Body of pancreas (tissue), 4 donors: ENCODE results near the gene RASSF6. TPM values are rescaled to one million over a fixed set of nuclear protein-coding genes. Genes with fewer than 3 reads are reported as not detected.

Experiments used
- ATAC-seq: fragments of 150-250 bp; one replicate; pipeline ENCODE4 v1.9.1; 2016
- DNase-seq, 4 donors: peaks; one replicate each; pipeline ENCODE4 v3.0.0-alpha.2; 2019
- H3K27ac ChIP-seq, 4 donors: fragments of 200-600 bp; sonication (generic); 1 replicate in 3 of 4; 2 replicates in 1 of 4; pipeline versions ENCODE4 v1.5.1 to v1.6.1; 2016 to 2019; ENCODE audit warnings: mild to moderate bottlenecking in 1 of 4, mixed read lengths in 1 of 4, moderate library complexity in 1 of 4
- H3K27me3 ChIP-seq, 2 donors: fragments of 200-600 bp; sonication (generic); one replicate each; pipeline ENCODE4 v1.6.0; 2016; ENCODE audit warnings: mild to moderate bottlenecking in 1 of 2
- H3K36me3 ChIP-seq, 2 donors: fragments of 200-600 bp; sonication (generic); replicated peaks in 1 of 2; 2 replicates each; pipeline ENCODE4 v1.5.1; 2016; ENCODE audit warnings: low read depth in 2 of 2; ENCODE audit not compliant: insufficient read depth in 1 of 2
- H3K4me1 ChIP-seq: fragments of 200-600 bp; sonication (generic); one replicate; pipeline ENCODE4 v1.6.0; 2016
- H3K4me3 ChIP-seq, 2 donors: fragments of 200-600 bp; sonication (generic); 1 replicate in 1 of 2; 2 replicates in 1 of 2; pipeline ENCODE4 v1.5.1; 2016 to 2019
- H3K9me3 ChIP-seq, 3 donors: fragments of 200-600 bp; sonication (generic); 1 replicate in 2 of 3; 2 replicates in 1 of 3; pipeline ENCODE4 v1.5.1; 2016
- POLR2A ChIP-seq, 3 donors: fragments of 450-650 bp; IDR thresholded peaks; one replicate each; pipeline ENCODE4 v1.6.1; 2016; ENCODE audit warnings: antibody characterized with exemption in 3 of 3, mild to moderate bottlenecking in 2 of 3
- WGBS, 2 donors: methylation state at CpG; one replicate each; pipeline ENCODE4 v1.1.5; 2017; 5-methylcytosine and 5-hydroxymethylcytosine counted together
- intact Hi-C: fragments of 100-400 bp; cut with DNase I; formaldehyde crosslinking; loops from one replicate; pipeline ENCODE4 v1.15.1; 2023
- total RNA-seq, 2 donors: library from RNA; depleted of rRNA; stranded (reverse); fragments of >200 nt; gene quantifications; one replicate each; pipeline ENCODE4 v1.1.0, GENCODE V29; 2016
- TF ChIP-seq, protein P1 (sequence below), 7 experiments: fragments of 450-650 bp in 4 of 7; fragments of 200-600 bp in 3 of 7; sonication (generic) in 3 of 7; IDR thresholded peaks; one replicate each; pipeline ENCODE4 v1.5.1; 2016 to 2019; ENCODE audit warnings: antibody characterized with exemption in 7 of 7

The RASSF6 gene
- total RNA-seq, 2 donors from 2014 or later = 5.3 to 10.1 TPM

DNA sequence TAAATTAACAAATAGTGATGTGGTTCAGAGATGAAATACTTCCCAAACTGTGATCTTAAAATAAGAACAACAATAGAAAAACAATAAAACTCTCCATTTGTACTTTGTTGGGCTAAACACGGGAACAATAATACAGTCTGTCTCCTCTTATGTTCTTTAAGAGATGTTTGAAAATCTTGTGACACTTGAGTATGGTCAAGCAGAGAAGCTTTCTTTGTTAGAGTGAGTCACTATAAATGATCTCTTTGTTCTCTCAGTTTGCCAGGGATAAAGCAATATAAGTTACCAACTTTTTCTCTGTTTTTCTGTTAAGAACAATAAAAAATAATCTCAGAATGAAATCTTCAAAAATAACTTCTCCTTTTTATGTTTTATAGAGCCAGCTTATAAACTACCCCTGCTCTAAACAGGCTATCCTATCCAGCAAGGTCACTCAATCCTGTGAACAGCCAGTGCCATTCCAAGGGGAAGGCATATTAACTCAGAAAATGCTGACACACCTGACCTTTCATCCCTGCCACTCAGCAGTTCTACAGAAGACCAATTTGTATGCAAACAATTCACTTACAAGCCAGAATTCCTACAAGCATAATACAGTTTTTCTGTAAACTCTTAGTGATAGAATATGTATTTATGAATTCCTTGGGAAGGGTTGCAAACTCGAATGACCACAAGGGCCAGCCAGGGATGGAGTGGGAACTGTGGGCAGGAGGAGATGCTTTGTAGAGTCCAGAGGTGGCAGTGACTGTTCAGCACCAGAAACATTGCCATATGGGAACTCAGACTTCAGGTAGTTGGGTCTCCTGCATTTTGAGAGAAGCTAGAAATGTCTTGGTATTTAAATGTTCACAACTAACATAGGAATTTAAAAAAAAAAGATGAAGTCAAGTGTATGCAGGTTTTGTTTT, 86.5 kb downstream of the RASSF6 start:
- no peaks in the 10 kb centered on the region for H3K27me3 ChIP-seq
- intact Hi-C loops = no loop called here
- no peak overlapping the region for H3K4me3 ChIP-seq
- H3K4me1 ChIP-seq = peaks cover 17% of the 10 kb centered on the region
- no peaks in the 10 kb centered on the region for H3K36me3 ChIP-seq
- no peaks in the 10 kb centered on the region for H3K9me3 ChIP-seq
- ATAC-seq (peak; percentile 55), DNase-seq (peak in 2 of 4 donors; percentile 10 to 33)
- no peak overlapping the region for H3K27ac ChIP-seq
- TF ChIP-seq, protein P1, sequence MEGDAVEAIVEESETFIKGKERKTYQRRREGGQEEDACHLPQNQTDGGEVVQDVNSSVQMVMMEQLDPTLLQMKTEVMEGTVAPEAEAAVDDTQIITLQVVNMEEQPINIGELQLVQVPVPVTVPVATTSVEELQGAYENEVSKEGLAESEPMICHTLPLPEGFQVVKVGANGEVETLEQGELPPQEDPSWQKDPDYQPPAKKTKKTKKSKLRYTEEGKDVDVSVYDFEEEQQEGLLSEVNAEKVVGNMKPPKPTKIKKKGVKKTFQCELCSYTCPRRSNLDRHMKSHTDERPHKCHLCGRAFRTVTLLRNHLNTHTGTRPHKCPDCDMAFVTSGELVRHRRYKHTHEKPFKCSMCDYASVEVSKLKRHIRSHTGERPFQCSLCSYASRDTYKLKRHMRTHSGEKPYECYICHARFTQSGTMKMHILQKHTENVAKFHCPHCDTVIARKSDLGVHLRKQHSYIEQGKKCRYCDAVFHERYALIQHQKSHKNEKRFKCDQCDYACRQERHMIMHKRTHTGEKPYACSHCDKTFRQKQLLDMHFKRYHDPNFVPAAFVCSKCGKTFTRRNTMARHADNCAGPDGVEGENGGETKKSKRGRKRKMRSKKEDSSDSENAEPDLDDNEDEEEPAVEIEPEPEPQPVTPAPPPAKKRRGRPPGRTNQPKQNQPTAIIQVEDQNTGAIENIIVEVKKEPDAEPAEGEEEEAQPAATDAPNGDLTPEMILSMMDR (IDR thresholded peaks at IDR 0.05) = no peak
- TF ChIP-seq POLR2A (IDR thresholded peaks at IDR 0.05) = no peak
- 60 to 77% methylated on average over 2 of the region's 2 CpGs for WGBS, 2 donors

DNA sequence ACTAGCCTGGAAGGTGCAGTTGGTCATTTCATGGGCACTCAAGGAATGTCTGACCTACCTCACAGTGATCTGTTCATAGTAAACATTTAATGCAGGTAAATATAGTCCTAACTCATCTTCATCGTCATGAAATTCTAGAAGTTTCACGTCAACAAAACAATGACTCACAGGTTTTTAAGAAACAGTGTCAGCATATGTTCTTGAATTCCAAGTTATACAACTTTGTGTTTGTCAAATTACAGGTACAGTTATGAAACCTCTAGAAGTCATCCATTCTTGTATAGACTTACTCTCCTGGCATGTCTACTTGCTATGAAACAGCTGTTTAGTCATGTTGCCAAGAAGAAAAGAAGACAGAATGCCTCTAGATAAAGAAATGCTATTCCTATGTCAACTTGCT, 92.1 kb downstream of the RASSF6 start:
- H3K4me3 ChIP-seq = no peak overlapping the region
- no peaks in the 10 kb centered on the region for H3K36me3 ChIP-seq
- no peaks in the 10 kb centered on the region for H3K27me3 ChIP-seq
- no peaks in the 10 kb centered on the region for H3K9me3 ChIP-seq
- DNase-seq = no peak
- no peaks in the 10 kb centered on the region for H3K4me1 ChIP-seq
- 89 to 97% methylated on average over 2 of the region's 2 CpGs for WGBS, 2 donors
- intact Hi-C loops = no loop called here
- no peak for ATAC-seq
- no peak for TF ChIP-seq POLR2A (IDR thresholded peaks at IDR 0.05)
- TF ChIP-seq, protein P1 (IDR thresholded peaks at IDR 0.05) = no peak
- H3K27ac ChIP-seq = no peak overlapping the region

DNA sequence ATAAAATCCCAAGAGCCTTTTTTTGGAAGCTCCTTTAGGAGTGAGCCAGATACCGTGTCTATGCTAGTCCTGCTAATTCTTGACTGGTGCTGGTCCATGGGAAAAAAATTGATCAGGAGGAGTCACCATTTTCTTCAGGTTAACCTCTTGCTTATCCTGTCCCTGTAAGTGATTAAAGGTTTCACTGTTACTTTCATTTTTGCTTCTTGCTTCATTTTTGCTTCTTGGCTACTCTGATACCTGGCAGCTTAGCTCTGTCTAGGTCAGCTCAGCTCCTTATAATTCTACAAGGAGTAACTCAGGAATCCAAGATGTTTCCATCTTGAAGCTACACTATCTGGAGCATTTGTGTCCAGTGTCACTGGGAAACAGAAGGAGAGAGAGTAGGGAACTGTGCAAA, 93.0 kb downstream of the RASSF6 start:
- H3K4me3 ChIP-seq = no peak overlapping the region
- WGBS, 2 donors = 87 to 95% methylated on average over 1 of the region's 1 CpG
- no peaks in the 10 kb centered on the region for H3K9me3 ChIP-seq

DNA sequence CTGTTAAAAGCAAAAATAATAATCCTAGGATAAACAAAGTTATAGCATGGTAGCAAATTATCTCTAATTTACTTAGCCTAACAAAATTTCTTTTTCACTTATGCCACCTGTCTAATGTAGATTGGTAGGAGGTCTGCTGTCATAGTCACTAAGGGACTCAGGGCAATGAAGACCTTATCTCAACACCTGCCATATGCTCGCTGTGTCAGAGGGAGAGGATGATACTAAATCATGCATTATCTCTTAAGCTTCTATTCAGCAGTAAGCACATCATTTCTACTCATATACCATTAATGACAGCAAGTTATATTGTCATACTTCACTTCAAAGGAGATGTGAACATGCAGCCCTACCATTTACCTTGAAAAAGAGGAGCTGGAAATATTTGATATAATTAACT, 94.6 kb downstream of the RASSF6 start:
- intact Hi-C loops = no loop called here

More for the DNA sequence above, 93.0 kb downstream of the RASSF6 start:
- TF ChIP-seq, protein P1 (IDR thresholded peaks at IDR 0.05) = no peak
- no peak for TF ChIP-seq POLR2A (IDR thresholded peaks at IDR 0.05)
- Histone ChIP-seq H3K27me3 (no peaks in the 10 kb centered on the region), H3K4me1 (no peaks in the 10 kb centered on the region), H3K27ac (no peak overlapping the region), H3K36me3 (no peaks in the 10 kb centered on the region)
- ATAC-seq = no peak
- intact Hi-C loops = no loop called here
- DNase-seq = no peak

More for the DNA sequence above, 94.6 kb downstream of the RASSF6 start:
- no peak overlapping the region for H3K4me3 ChIP-seq
- no peaks in the 10 kb centered on the region for H3K9me3 ChIP-seq
- no peaks in the 10 kb centered on the region for H3K36me3 ChIP-seq
- H3K27ac ChIP-seq = no peak overlapping the region
- 62 to 81% methylated on average over 1 of the region's 1 CpG for WGBS, 2 donors
- no peaks in the 10 kb centered on the region for H3K27me3 ChIP-seq
- H3K4me1 ChIP-seq = no peaks in the 10 kb centered on the region
- DNase-seq (no peak), ATAC-seq (no peak)
- no peak for TF ChIP-seq POLR2A (IDR thresholded peaks at IDR 0.05)
- TF ChIP-seq, protein P1 (IDR thresholded peaks at IDR 0.05) = no peak
